ENCODE data around the gene SLC27A4. TPM values are rescaled to one million over a fixed set of nuclear protein-coding genes. Genes with fewer than 3 reads are reported as not detected.
A peak's percentile ranks its signal among the peaks of the same experiment; 100 is the strongest.

SLC27A4 gene
- total RNA-seq, 2 experiments from 2014 or later, result 12.6 to 14.1 TPM

- H3K4me1 Mint-ChIP-seq (ENCODE audit: low read depth), result peaks cover 27% of the 10 kb centered on the region
- CTCF ChIA-PET, result interaction anchor here (1.0 to 4.3 kb wide), 7 partner anchors 9 to 76 kb away, joined by 3 to 42 read pairs (median 6); partner anchors contain the start of gene CERCAM
- intact Hi-C loops (cut with micrococcal nuclease), result loop anchor here (1.0 to 5.0 kb wide), 7 partner anchors 30 to 532 kb away; partner anchors contain the start of genes COQ4, GLE1, KYAT1 and LRRC8A
- H3K4me3 Mint-ChIP-seq, result peak within 1 kb of the TSS; percentile 99
- H3K27ac Mint-ChIP-seq, result peak within 1 kb of the TSS; percentile 93
- no peaks in the 10 kb centered on the region for H3K27me3 Mint-ChIP-seq
- POLR2A ChIA-PET, result interaction anchor here (0.5 to 1.6 kb wide), 8 partner anchors 9 to 727 kb away, joined by 3 to 6 read pairs (median 3); partner anchors contain the start of genes COQ4, ENDOG and TRUB2
- DNase-seq, result peak; percentile 98
- H3K36me3 Mint-ChIP-seq, result peaks cover 7% of the 10 kb centered on the region
- H3K9me3 Mint-ChIP-seq, result no peaks in the 10 kb centered on the region
Observed at GRCh38 chr9:128370752-128371629, 30.7 kb downstream of the SLC27A4 start, which contains the start of gene URM1. URM1 (plus strand) TSS chr9:128371374; CDS start chr9:128371381, 7 bp downstream.

DNA sequence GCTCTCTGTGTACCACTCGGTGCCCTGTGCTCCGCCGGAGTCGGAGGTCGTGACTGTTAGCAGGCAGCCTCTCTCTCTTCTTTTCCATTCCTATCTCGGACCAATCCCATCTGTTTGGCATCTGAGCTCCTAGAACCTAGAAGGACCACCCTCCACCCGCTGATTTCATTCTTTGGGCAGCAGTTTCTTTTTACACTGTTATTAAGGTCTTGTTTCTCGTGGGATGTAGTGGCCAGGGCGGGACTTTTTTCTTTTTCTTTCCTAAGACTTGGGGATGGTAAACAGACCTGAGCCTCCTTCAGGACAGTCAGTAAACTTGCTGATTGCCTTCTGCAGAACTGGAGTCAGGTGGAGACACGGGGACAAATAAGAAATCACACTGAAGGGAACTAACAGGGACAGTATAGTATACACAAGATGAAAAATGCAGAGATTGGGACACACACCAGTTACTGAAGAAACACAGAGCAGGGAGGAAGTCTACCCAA lies 31.3 kb downstream of the SLC27A4 start:
- ChIA-PET CTCF (interaction anchor here (1.0 to 4.3 kb wide), 6 partner anchors 10 to 76 kb away, joined by 3 to 42 read pairs (median 9); partner anchors contain the start of gene CERCAM), POLR2A (interaction anchor here (1.0 to 1.5 kb wide), 5 partner anchors 9 to 446 kb away, joined by 3 to 6 read pairs (median 4); partner anchors contain the start of genes COQ4, ENDOG and TRUB2)
- Mint-ChIP-seq H3K4me3 (peak overlapping the region; percentile 99), H3K4me1 (ENCODE audit: low read depth) (peaks cover 27% of the 10 kb centered on the region), H3K36me3 (peaks cover 7% of the 10 kb centered on the region), H3K27me3 (no peaks in the 10 kb centered on the region), H3K9me3 (no peaks in the 10 kb centered on the region), H3K27ac (peak overlapping the region; percentile 93)
- intact Hi-C loops (cut with micrococcal nuclease), result loop anchor here (1.0 to 5.0 kb wide), 7 partner anchors 31 to 531 kb away; partner anchors contain the start of genes COQ4, GLE1, KYAT1 and LRRC8A
- DNase-seq, result no peak

DNA sequence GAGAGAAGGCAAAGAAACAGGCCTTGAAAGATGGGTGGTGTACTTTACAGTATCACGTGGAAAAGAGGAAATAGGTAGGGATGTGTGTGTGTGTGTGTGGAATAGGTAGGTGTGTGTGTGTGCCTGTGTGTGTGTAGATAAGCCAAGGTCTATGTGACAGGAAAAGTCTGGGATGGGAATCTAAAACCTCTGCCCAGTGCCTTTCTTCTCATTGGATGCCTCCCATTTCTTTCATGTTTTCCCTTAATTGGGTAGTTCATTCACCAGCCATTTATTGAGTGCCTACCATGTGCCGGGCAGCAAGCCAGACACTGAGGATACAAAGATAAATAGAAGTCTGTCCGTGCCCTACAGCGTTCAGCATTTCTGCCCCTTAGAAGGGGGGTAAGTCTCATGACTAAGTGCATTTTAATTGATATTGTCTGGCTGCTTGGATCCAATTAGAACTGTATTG lies 31.9 kb downstream of the SLC27A4 start:
- DNase-seq, result no peak
- Mint-ChIP-seq H3K36me3 (peaks cover 8% of the 10 kb centered on the region), H3K4me1 (ENCODE audit: low read depth) (peaks cover 27% of the 10 kb centered on the region), H3K27me3 (no peaks in the 10 kb centered on the region), H3K4me3 (peak overlapping the region; percentile 99), H3K27ac (peak overlapping the region; percentile 93), H3K9me3 (no peaks in the 10 kb centered on the region)
- intact Hi-C loops (cut with micrococcal nuclease), result loop anchor here (5.0 kb wide), 1 partner anchor 510 kb away; the partner anchor contains the start of genes KYAT1 and LRRC8A
- POLR2A ChIA-PET, result interaction anchor here (0.6 to 1.1 kb wide), 2 partner anchors 50 to 244 kb away, joined by 3 to 4 read pairs; partner anchors contain the start of genes COQ4 and TRUB2
- CTCF ChIA-PET, result interaction anchor here (1.0 to 4.3 kb wide), 4 partner anchors 10 to 77 kb away, joined by 3 to 42 read pairs (median 15); no protein-coding TSS in a partner anchor

- H3K4me3 Mint-ChIP-seq, result peak overlapping the region; percentile 99
- ChIA-PET POLR2A (interaction anchor here (0.6 kb wide), 1 partner anchor 244 kb away, joined by 3 read pairs; no protein-coding TSS in a partner anchor), CTCF (interaction anchor here (3.7 to 4.3 kb wide), 3 partner anchors 11 to 77 kb away, joined by 12 to 42 read pairs (median 18); no protein-coding TSS in a partner anchor)
- H3K27me3 Mint-ChIP-seq, result no peaks in the 10 kb centered on the region
- no peak overlapping the region for H3K27ac Mint-ChIP-seq
- H3K9me3 Mint-ChIP-seq, result no peaks in the 10 kb centered on the region
- intact Hi-C loops (cut with micrococcal nuclease), result loop anchor here (5.0 kb wide), 1 partner anchor 510 kb away; the partner anchor contains the start of genes KYAT1 and LRRC8A
- peaks cover 8% of the 10 kb centered on the region for H3K36me3 Mint-ChIP-seq
- DNase-seq, result no peak
- peaks cover 27% of the 10 kb centered on the region for H3K4me1 Mint-ChIP-seq (ENCODE audit: low read depth)
Observed at GRCh38 chr9:128372784-128373183, 32.5 kb downstream of the SLC27A4 start.

DNA sequence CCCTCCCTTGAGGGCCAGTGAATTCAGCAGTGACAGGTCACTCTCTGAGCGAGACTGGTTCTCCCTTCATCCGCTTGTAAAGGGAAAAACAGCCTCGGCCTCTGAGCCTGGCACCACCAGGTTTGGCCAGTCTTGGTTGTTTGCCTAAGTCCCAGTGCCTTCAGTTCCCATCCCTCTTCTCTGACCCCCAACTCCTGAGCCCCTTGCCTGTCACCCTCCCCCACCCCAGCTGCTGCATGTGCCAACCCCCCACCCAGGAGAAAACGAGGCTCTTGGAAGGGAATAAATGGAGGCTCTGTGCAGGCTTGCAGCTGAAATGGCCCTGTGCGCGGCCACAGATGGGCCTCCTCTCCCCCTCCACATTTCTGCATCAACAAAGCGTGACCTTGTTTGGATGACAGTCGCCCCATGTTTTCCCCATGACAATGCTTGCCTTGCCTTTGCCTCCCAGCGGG lies 33.9 kb downstream of the SLC27A4 start:
- intact Hi-C loops (cut with micrococcal nuclease), result loop anchor here (5.0 kb wide), 1 partner anchor 508 kb away; the partner anchor contains the start of genes KYAT1 and LRRC8A
- Mint-ChIP-seq H3K4me1 (ENCODE audit: low read depth) (peaks cover 27% of the 10 kb centered on the region), H3K9me3 (no peaks in the 10 kb centered on the region), H3K27ac (no peak overlapping the region), H3K27me3 (no peaks in the 10 kb centered on the region), H3K36me3 (peaks cover 14% of the 10 kb centered on the region), H3K4me3 (no peak overlapping the region)
- DNase-seq, result no peak
- ChIA-PET POLR2A (no interaction called here), CTCF (interaction anchor here (4.3 kb wide), 1 partner anchor 12 kb away, joined by 42 read pairs; no protein-coding TSS in a partner anchor)

DNA sequence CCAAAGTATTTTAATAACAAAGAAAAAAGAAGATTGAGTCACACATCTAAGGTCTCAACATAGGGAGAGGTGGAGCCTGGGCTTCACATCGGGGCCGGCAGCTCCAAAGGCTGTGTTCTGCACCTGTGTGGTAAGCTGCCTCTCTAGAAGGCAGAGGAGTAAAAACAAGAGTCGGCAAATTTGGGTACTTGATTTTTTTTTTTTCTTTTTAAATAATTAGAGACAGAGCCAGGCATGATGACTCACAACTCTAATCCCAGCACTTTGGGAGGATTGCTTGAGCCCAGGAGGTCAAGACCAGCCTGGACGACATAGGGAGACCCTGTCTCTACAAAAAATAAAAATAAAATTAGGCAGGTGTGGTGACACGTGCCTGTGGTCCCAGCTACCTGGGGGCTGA lies 35.5 kb downstream of the SLC27A4 start:
- intact Hi-C loops (cut with micrococcal nuclease), result no loop called here
- Mint-ChIP-seq H3K36me3 (peaks cover 16% of the 10 kb centered on the region), H3K4me1 (ENCODE audit: low read depth) (peaks cover 20% of the 10 kb centered on the region), H3K27me3 (no peaks in the 10 kb centered on the region), H3K9me3 (no peaks in the 10 kb centered on the region), H3K4me3 (no peak overlapping the region), H3K27ac (no peak overlapping the region)
- ChIA-PET CTCF (interaction anchor here (0.9 kb wide), 1 partner anchor 14 kb away, joined by 3 read pairs; no protein-coding TSS in a partner anchor), POLR2A (no interaction called here)
- no peak for DNase-seq

DNA sequence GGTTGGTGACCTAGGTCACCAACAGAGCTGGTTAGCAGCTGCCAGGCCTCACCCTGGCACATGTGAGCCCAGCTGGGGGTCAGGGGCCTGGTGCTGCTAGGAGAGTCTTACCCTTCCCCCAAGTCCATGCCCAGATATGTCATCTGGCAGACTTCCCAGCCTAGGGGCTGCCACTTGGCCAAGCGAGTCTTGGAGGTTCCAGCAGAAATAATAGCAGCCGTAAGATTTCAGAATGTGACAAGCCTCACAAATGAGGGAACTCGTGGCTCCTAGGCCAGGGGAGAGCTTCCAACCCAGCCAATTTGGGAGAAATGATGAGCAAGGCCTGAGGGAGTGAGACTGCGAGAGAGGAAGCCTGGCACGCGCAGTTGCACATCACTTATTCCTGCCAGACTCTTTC lies 41.9 kb downstream of the SLC27A4 start:
- Mint-ChIP-seq H3K4me3 (no peak overlapping the region), H3K9me3 (no peaks in the 10 kb centered on the region), H3K4me1 (ENCODE audit: low read depth) (no peaks in the 10 kb centered on the region), H3K27me3 (no peaks in the 10 kb centered on the region), H3K36me3 (peaks cover 21% of the 10 kb centered on the region), H3K27ac (no peak overlapping the region)
- POLR2A ChIA-PET, result no interaction called here
- CTCF ChIA-PET, result interaction anchor here (1.0 to 1.2 kb wide), 2 partner anchors 20 to 127 kb away, joined by 3 to 4 read pairs; no protein-coding TSS in a partner anchor
- no peak for DNase-seq
- intact Hi-C loops (cut with micrococcal nuclease), result no loop called here

DNA sequence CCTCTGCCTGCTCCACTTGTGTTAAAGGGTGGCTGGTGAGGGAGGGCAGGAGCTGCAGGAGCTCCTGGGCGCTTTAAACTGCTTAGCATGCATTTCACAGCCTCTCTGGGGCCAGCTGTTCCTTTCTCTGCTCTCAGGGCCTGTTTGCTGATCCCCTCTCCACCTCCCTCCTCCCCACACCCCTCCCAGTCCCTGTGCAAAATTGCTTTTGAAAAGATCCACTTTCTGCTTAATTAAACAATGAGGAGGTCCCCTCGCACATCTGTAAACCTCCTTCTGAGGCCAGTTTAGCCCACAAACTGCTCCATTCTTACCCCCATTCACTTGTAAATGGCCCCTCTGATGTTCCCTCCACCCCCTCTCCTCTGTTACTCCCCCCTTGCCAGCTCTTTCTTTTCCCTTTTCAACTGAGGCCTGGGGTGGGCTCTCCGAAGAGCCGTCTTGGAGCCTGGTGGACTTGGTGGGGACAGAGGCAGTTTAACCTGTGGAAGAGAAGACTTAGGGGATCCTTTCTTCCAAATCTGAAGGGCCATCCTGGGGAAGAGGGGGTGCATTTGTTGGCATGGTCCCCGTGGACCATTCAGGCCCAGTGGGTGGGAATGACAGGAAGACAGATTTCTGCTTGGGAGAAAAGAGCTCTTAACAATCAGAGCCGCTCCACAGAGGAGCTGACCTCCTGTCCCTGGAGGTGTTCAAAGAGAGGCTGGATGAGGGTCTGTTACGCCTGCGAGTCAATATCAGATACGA lies 42.9 kb downstream of the SLC27A4 start:
- ChIA-PET POLR2A (no interaction called here), CTCF (interaction anchor here (0.9 to 1.2 kb wide), 4 partner anchors 21 to 128 kb away, joined by 3 to 4 read pairs (median 4); partner anchors contain the start of gene ODF2)
- intact Hi-C loops (cut with micrococcal nuclease), result no loop called here
- no peak overlapping the region for H3K4me3 Mint-ChIP-seq
- no peaks in the 10 kb centered on the region for H3K9me3 Mint-ChIP-seq
- peaks cover 29% of the 10 kb centered on the region for H3K36me3 Mint-ChIP-seq
- DNase-seq, result no peak
- H3K27ac Mint-ChIP-seq, result no peak overlapping the region
- no peaks in the 10 kb centered on the region for H3K27me3 Mint-ChIP-seq
- no peaks in the 10 kb centered on the region for H3K4me1 Mint-ChIP-seq (ENCODE audit: low read depth)

GRCh38 chr9:128383791-128384190 lies 43.5 kb downstream of the SLC27A4 start:
- H3K4me1 Mint-ChIP-seq (ENCODE audit: low read depth), result no peaks in the 10 kb centered on the region
- ChIA-PET CTCF (interaction anchor here (0.9 to 1.8 kb wide), 3 partner anchors 22 to 72 kb away, joined by 3 to 6 read pairs (median 4); partner anchors contain the start of gene ODF2), POLR2A (interaction anchor here (0.6 kb wide), 1 partner anchor 637 kb away, joined by 3 read pairs; no protein-coding TSS in a partner anchor)

DNA sequence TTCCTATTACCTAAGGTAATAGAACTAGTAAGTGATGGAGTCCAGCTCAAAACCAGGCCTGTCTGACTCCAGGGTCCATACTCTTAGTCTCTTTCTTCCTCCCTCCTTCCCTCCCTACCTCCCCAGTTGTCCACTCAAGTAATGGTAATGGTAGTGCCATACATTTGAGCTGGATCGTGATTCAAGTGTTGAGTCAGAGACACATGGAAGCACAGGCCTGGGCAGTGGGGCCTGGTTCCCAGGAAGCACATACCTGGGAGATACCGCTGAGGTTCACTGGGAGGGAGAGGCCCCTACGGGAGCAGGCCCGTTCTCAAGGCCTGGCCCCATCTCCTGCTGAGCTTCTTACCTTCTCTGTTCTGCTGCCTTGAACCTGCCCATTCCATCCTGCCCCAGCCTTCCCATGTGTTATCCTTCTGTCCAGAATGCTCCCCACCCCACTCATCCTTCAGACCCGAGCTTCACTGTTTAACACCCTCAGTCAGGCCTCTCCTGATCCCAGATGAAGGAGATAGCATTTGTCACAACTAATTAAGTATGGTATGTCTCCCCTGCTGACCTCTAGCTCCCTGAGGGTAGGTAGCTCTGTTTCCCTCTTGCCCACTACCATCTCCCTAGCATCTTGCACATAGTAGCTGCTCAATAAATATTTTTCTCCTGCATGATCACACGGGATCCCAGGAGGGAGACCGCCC lies 44.6 kb downstream of the SLC27A4 start:
- ChIA-PET POLR2A (interaction anchor here (0.6 kb wide), 1 partner anchor 190 kb away, joined by 4 read pairs; no protein-coding TSS in a partner anchor), CTCF (interaction anchor here (1.8 kb wide), 1 partner anchor 23 kb away, joined by 6 read pairs; no protein-coding TSS in a partner anchor)
- Mint-ChIP-seq H3K9me3 (no peaks in the 10 kb centered on the region), H3K4me3 (no peak overlapping the region), H3K27me3 (no peaks in the 10 kb centered on the region), H3K27ac (no peak overlapping the region), H3K4me1 (ENCODE audit: low read depth) (no peaks in the 10 kb centered on the region), H3K36me3 (peaks cover 26% of the 10 kb centered on the region)
- intact Hi-C loops (cut with micrococcal nuclease), result no loop called here
- no peak for DNase-seq

More at GRCh38 chr9:128383791-128384190, 43.5 kb downstream of the SLC27A4 start:
- H3K4me3 Mint-ChIP-seq, result no peak overlapping the region
- peaks cover 27% of the 10 kb centered on the region for H3K36me3 Mint-ChIP-seq
- intact Hi-C loops (cut with micrococcal nuclease), result no loop called here
- H3K27me3 Mint-ChIP-seq, result no peaks in the 10 kb centered on the region
- no peak overlapping the region for H3K27ac Mint-ChIP-seq
- H3K9me3 Mint-ChIP-seq, result no peaks in the 10 kb centered on the region
- no peak for DNase-seq

Measured in activated CD4-positive, alpha-beta memory T cell treated with anti-CD3 and anti-CD28 coated beads for 36 hours (primary cell).